ENCODE measurements around the gene SMARCAD1. TPM values are rescaled to one million over a fixed set of nuclear protein-coding genes. Genes with fewer than 3 reads are reported as not detected.

SMARCAD1 gene
- total and polyA plus RNA-seq, 4 donors = 3.6 to 18.8 (median 8.7) TPM

- DNase-seq (ENCODE audit: low spot score) = no peak
- Histone ChIP-seq H3K27ac (ENCODE audit: low read depth in 1 of 2, low read length in 2 of 2) (no peak overlapping the region), H3K36me3 (ENCODE audit: control insufficient read depth in 4 of 4, insufficient read depth in 3 of 4, low read depth in 1 of 4, low read length in 3 of 4) (peaks cover 0 to 14% (median 10%) of the 10 kb centered on the region in 4 donors), H3K4me3 (ENCODE audit: low read depth in 1 of 3, low read length in 3 of 3) (no peak overlapping the region), H3K4me1 (ENCODE audit: control insufficient read depth in 4 of 4, insufficient read depth in 4 of 4, low read length in 3 of 4) (no peaks in the 10 kb centered on the region), H3K9ac (ENCODE audit: low read depth in 1 of 2, low read length in 2 of 2) (no peak overlapping the region), H3K27me3 (ENCODE audit: control insufficient read depth in 4 of 4, insufficient read depth in 4 of 4, low read length in 3 of 4) (no peaks in the 10 kb centered on the region), H3K9me3 (ENCODE audit: control insufficient read depth in 4 of 4, low read length in 3 of 4) (no peaks in the 10 kb centered on the region)
- TF ChIP-seq RAD21 (IDR thresholded peaks at IDR 0.05) = no peak
- TF ChIP-seq NR2F2 (IDR thresholded peaks at IDR 0.05) = no peak
- TF ChIP-seq FOXA2 (IDR thresholded peaks at IDR 0.05) = no peak
- TF ChIP-seq TAF1 (conservative IDR thresholded peaks at IDR 0.05) = no peak
- TF ChIP-seq SP1 (IDR thresholded peaks at IDR 0.05) = no peak
- TF ChIP-seq JUND (IDR thresholded peaks at IDR 0.05) = no peak
- no peak for TF ChIP-seq GABPA (IDR thresholded peaks at IDR 0.05 in 1 of 2, conservative IDR thresholded peaks at IDR 0.05 in 1 of 2)
- TF ChIP-seq YY1 (IDR thresholded peaks at IDR 0.05) = no peak
- no peak for TF ChIP-seq HNF4A (conservative IDR thresholded peaks at IDR 0.05)
- 91% methylated on average over 8 of the region's 8 CpGs for WGBS
Observed at GRCh38 chr4:94256144-94256783, 48.6 kb downstream of the SMARCAD1 start.

- TF ChIP-seq CTCF (IDR thresholded peaks at IDR 0.05; ENCODE audit: low read depth, low read length, missing input control) = peak; percentile 13
- TF ChIP-seq RAD21 (IDR thresholded peaks at IDR 0.05) = peak; percentile 18 to 38
- TF ChIP-seq NR2F2 (IDR thresholded peaks at IDR 0.05) = no peak
- DNase-seq (ENCODE audit: low spot score) = no peak
Observed at GRCh38 chr4:94256828-94257227, 49.2 kb downstream of the SMARCAD1 start.

GRCh38 chr4:94262163-94263016, 54.7 kb downstream of the SMARCAD1 start:
- DNase-seq (ENCODE audit: low spot score) = no peak
- peaks cover 0 to 3% (median 1%) of the 10 kb centered on the region in 4 donors for H3K36me3 ChIP-seq (ENCODE audit: control insufficient read depth in 4 of 4, insufficient read depth in 3 of 4, low read depth in 1 of 4, low read length in 3 of 4)
- no peak overlapping the region for H3K9ac ChIP-seq (ENCODE audit: low read depth in 1 of 2, low read length in 2 of 2)
- 94% methylated on average over 5 of the region's 5 CpGs for WGBS
- H3K9me3 ChIP-seq (ENCODE audit: control insufficient read depth in 4 of 4, low read length in 3 of 4) = no peaks in the 10 kb centered on the region
- no peak overlapping the region for H3K4me3 ChIP-seq (ENCODE audit: low read depth in 1 of 3, low read length in 3 of 3)
- H3K27ac ChIP-seq (ENCODE audit: low read depth in 1 of 2, low read length in 2 of 2) = no peak overlapping the region
- no peaks in the 10 kb centered on the region for H3K4me1 ChIP-seq (ENCODE audit: control insufficient read depth in 4 of 4, insufficient read depth in 4 of 4, low read length in 3 of 4)
- no peak for TF ChIP-seq SP1 (IDR thresholded peaks at IDR 0.05)
- TF ChIP-seq CTCF (IDR thresholded peaks at IDR 0.05; ENCODE audit: low read depth, low read length, missing input control) = no peak
- no peak for TF ChIP-seq HNF4G (IDR thresholded peaks at IDR 0.05)
- TF ChIP-seq HNF4A (conservative IDR thresholded peaks at IDR 0.05) = no peak
- TF ChIP-seq REST (IDR thresholded peaks at IDR 0.05) = no peak
- no peak for TF ChIP-seq FOXA2 (IDR thresholded peaks at IDR 0.05)
- no peaks in the 10 kb centered on the region for H3K27me3 ChIP-seq (ENCODE audit: control insufficient read depth in 4 of 4, insufficient read depth in 4 of 4, low read length in 3 of 4)

More at GRCh38 chr4:94256828-94257227, 49.2 kb downstream of the SMARCAD1 start:
- Histone ChIP-seq H3K9ac (ENCODE audit: low read depth in 1 of 2, low read length in 2 of 2) (no peak overlapping the region), H3K27me3 (ENCODE audit: control insufficient read depth in 4 of 4, insufficient read depth in 4 of 4, low read length in 3 of 4) (no peaks in the 10 kb centered on the region), H3K36me3 (ENCODE audit: control insufficient read depth in 4 of 4, insufficient read depth in 3 of 4, low read depth in 1 of 4, low read length in 3 of 4) (peaks cover 0 to 14% (median 9%) of the 10 kb centered on the region in 4 donors), H3K4me1 (ENCODE audit: control insufficient read depth in 4 of 4, insufficient read depth in 4 of 4, low read length in 3 of 4) (no peaks in the 10 kb centered on the region), H3K27ac (ENCODE audit: low read depth in 1 of 2, low read length in 2 of 2) (no peak overlapping the region), H3K9me3 (ENCODE audit: control insufficient read depth in 4 of 4, low read length in 3 of 4) (no peaks in the 10 kb centered on the region), H3K4me3 (ENCODE audit: low read depth in 1 of 3, low read length in 3 of 3) (no peak overlapping the region)

Data from liver (tissue), 9 donors.